GF-D8 (cell line): Measurements from ENCODE around the gene SLITRK5.

Experiments used
- DNase-seq: peaks from one replicate; lab custom pipeline; 2025; lab: John Stamatoyannopoulos, UW

Gene SLITRK5, protein sequence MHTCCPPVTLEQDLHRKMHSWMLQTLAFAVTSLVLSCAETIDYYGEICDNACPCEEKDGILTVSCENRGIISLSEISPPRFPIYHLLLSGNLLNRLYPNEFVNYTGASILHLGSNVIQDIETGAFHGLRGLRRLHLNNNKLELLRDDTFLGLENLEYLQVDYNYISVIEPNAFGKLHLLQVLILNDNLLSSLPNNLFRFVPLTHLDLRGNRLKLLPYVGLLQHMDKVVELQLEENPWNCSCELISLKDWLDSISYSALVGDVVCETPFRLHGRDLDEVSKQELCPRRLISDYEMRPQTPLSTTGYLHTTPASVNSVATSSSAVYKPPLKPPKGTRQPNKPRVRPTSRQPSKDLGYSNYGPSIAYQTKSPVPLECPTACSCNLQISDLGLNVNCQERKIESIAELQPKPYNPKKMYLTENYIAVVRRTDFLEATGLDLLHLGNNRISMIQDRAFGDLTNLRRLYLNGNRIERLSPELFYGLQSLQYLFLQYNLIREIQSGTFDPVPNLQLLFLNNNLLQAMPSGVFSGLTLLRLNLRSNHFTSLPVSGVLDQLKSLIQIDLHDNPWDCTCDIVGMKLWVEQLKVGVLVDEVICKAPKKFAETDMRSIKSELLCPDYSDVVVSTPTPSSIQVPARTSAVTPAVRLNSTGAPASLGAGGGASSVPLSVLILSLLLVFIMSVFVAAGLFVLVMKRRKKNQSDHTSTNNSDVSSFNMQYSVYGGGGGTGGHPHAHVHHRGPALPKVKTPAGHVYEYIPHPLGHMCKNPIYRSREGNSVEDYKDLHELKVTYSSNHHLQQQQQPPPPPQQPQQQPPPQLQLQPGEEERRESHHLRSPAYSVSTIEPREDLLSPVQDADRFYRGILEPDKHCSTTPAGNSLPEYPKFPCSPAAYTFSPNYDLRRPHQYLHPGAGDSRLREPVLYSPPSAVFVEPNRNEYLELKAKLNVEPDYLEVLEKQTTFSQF

DNA sequence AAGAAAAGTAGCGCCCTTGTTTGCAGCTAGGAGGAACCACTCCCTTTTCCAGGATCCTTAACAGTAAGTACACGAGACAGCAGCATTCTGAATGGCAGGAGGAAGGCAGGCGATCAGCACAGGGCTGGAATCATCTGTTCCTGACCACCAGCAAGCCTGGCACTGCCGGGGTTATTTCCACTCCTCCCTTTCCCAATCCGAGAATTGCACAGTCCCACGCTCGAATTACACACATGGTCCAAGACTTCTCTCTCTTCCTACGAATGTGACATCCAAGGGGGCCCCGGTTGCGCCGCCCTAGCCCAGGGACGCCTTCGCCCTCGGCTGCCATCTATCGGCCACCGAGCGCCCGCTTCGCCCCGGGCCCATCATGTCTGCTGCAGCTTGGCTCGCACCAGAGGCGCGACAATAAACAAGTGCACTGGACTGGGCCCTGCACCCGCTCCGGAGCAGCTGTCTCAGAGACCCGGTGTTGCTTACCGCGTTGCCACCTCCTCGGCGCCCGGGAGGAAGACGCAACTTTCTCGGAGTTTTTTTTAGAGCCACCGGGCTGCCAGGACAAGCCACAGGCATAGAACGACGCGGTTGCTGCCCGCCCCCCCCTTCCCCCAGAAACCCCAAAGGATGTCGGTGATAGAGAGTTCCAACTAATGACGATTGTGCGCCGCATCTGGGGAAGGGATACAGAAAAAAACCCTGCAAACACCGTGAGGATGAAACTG, at the start of gene SLITRK5:
Gene SLITRK5, plus strand, starts transcription at position 341 of the 722 bp plus-strand sequence. CDS start 4,018 bp downstream, outside the sequence.
- DNase-seq, result no peak

DNA sequence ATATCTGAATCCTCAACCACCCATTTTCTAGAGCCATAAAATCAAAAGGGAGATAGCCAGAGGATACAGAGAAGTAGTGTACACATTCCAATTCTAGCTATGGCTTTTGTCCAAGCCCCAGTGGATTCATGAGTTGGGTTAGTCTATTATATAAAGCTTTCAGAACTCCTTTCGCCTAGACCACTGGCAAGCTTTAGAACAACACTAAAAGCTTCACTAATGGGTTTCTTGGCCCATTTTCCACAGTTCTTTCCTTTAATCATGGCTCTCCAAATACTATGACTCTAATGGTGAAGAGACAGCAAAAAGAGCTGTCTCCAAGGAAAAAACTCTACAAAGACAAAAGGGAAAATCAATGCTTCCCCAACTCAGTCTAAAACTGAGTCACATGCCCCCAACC, 48.2 kb upstream of the SLITRK5 start:
- no peak for DNase-seq

DNA sequence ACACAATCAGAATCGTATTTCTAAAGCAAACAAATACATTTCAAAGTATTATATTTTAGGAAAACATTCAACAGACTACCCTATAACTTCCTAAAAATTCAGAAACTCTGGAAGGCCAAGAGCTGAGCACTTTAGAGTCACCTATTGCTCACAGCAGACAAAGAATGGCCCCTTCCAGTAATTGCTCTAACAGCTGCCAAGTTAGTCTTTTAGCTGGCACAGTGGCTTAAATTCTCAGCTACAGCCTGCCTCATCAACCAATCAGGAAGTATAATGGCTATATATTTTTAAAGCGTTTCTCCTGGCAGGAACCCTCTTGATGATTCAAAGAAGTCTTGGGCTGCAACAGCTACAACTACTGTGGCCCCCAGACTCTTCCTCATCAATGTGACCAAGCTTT, 14.9 kb upstream of the SLITRK5 start:
- DNase-seq, result no peak

DNA sequence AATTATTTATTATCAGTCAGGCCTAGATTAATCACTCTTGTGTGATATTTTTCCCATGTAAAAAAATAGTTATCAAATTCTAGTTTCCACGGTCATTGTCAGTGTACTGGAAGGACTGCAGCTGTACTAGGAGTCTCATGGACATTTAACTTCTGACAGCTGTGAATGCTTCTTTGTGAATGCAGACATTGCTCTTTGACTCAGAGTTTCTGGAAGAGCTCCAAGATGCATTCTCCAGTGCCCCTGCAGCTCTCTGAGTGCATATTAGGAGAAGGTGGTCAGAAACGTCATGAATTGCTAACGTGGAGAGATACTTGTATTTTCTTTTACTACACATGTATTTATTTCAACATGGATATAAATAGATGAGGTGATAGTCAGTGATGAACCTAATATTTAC, 9.7 kb upstream of the SLITRK5 start:
- DNase-seq, result no peak

DNA sequence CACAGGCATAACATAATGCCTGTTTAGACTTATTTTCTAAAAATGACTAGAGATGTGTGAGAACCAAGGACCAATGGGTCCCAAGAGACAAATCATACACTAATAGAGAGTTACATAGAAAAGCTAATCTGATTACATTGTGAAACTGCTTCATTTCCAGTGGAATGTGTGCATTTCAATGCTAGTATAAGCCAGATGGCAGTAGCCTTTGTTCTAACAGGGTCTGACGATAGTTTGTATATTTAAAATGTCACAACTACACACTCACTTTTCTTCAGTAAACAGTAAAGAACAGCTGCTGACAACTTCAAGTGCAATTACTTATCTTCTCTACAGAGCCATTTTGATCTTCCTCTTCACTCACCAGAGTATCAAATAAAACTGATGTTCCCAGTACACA, 4.3 kb upstream of the SLITRK5 start:
- DNase-seq, result no peak

DNA sequence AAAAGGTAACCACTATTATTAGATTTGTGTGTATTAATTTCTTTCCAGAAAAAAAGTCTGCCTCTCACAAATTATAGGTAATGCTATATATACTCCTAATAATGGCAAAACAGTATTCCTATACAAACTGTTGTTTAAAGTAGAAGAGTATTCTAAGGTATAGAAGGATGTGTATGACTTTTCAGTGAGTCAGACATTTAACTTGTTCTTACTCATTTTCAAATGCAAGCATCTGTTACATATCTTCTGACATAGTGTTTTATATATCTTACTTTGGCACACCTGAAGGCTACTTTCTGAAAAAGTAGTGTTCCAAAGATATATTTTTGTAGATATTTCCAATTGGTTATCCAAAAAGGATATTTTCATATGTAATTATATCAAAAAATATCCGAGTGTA, 3.5 kb upstream of the SLITRK5 start:
- no peak for DNase-seq

DNA sequence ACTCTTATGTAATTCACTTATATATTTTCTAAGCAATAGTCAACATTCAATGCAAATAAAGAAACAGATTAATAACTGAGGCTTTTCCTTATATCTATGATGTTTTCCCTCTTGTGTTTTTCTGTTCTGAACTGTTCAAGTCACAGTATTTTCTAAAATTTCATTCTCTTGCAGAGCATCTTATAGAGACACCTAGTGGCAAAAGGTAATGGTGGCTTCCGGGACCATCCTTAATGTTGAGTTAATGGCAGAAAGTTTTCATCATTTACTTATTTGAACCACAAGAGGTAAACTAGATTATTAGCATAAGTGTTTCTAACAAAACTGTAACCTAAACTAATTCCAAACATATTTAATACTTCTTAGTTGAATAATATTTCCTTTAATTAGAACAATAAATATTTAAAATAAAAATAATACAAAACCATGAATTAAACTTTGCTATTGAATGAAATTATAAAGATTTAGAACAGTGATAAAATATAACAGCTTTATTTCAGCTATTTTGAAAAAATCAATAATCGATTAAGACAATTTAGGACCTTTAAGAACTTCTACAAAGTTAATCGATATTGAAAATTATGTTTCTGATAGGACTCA, 1.7 kb upstream of the SLITRK5 start:
- DNase-seq, result no peak

DNA sequence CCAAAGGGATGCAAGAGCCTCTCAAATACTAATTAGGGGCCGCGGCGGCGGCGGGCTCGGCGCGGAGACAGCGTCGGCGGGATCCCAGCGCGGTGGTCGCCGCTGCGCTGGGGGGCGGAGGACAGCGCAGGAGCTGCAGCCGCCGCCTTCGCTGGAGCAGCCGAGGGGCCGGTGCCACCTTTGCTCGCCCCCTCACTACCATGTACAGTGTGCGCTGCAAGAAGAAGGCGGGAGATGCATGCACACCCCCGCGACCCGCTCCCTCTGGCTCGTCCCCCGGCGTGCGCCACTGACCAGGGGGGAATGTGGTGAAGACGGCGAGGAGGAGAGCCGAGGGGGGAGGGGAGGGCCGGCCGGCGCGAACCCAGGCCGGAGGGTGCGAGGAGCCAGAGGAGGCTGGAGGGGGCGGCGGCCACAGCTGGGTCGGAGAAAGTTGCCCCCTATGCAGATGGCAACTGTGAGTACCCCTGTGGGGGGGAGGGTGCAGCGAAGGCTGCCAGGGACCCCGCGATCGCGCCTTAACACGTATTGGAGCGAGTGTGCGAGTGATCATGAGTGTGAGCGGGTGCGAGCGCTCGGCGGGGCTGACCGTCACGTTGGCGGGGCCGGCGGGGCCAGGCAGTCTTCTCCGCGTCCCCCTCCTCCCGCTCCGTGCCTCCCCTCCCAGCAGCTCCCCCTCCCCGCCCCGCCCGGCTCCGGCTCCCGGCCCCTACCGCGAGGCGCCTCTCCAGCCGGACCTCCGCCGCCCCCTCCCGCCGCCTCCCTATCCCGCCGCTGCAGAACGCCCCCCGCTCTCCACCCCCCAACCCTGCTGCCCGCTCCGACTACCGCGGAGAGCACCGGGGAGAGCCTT, 808 bp downstream of the SLITRK5 start:
- DNase-seq, result no peak

DNA sequence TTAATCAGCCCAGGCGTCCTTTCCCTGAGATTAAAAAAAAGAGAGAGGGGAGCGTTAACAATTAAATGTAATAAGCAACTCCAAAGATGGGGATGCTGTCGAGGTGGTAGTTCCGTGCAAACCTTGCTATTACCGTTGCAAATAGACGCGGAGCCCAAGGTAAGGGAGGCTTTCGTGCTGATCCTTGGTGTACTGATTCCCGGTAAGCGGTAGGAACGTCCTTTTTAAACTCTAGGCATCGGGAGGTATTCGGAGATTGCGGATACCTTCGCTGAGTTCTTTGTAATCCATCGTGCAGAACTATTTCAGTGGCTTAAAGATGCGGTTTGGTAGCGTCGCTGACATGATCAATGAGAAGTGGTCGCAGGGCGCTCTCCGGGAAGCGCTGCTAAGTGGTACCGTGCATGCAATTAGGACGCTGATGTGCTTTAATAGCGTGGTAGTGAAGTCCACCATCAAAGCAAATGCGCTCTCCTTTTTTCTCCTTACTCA, 3.1 kb downstream of the SLITRK5 start:
- DNase-seq, result no peak

DNA sequence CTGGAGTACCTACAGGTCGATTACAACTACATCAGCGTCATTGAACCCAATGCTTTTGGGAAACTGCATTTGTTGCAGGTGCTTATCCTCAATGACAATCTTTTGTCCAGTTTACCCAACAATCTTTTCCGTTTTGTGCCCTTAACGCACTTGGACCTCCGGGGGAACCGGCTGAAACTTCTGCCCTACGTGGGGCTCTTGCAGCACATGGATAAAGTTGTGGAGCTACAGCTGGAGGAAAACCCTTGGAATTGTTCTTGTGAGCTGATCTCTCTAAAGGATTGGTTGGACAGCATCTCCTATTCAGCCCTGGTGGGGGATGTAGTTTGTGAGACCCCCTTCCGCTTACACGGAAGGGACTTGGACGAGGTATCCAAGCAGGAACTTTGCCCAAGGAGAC, 4.7 kb downstream of the SLITRK5 start:
- no peak for DNase-seq

DNA sequence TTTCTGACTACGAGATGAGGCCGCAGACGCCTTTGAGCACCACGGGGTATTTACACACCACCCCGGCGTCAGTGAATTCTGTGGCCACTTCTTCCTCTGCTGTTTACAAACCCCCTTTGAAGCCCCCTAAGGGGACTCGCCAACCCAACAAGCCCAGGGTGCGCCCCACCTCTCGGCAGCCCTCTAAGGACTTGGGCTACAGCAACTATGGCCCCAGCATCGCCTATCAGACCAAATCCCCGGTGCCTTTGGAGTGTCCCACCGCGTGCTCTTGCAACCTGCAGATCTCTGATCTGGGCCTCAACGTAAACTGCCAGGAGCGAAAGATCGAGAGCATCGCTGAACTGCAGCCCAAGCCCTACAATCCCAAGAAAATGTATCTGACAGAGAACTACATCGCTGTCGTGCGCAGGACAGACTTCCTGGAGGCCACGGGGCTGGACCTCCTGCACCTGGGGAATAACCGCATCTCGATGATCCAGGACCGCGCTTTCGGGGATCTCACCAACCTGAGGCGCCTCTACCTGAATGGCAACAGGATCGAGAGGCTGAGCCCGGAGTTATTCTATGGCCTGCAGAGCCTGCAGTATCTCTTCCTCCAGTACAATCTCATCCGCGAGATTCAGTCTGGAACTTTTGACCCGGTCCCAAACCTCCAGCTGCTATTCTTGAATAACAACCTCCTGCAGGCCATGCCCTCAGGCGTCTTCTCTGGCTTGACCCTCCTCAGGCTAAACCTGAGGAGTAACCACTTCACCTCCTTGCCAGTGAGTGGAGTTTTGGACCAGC, 5.3 kb downstream of the SLITRK5 start:
- no peak for DNase-seq

DNA sequence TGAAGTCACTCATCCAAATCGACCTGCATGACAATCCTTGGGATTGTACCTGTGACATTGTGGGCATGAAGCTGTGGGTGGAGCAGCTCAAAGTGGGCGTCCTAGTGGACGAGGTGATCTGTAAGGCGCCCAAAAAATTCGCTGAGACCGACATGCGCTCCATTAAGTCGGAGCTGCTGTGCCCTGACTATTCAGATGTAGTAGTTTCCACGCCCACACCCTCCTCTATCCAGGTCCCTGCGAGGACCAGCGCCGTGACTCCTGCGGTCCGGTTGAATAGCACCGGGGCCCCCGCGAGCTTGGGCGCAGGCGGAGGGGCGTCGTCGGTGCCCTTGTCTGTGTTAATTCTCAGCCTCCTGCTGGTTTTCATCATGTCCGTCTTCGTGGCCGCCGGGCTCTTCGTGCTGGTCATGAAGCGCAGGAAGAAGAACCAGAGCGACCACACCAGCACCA, 5.9 kb downstream of the SLITRK5 start:
- DNase-seq, result no peak

DNA sequence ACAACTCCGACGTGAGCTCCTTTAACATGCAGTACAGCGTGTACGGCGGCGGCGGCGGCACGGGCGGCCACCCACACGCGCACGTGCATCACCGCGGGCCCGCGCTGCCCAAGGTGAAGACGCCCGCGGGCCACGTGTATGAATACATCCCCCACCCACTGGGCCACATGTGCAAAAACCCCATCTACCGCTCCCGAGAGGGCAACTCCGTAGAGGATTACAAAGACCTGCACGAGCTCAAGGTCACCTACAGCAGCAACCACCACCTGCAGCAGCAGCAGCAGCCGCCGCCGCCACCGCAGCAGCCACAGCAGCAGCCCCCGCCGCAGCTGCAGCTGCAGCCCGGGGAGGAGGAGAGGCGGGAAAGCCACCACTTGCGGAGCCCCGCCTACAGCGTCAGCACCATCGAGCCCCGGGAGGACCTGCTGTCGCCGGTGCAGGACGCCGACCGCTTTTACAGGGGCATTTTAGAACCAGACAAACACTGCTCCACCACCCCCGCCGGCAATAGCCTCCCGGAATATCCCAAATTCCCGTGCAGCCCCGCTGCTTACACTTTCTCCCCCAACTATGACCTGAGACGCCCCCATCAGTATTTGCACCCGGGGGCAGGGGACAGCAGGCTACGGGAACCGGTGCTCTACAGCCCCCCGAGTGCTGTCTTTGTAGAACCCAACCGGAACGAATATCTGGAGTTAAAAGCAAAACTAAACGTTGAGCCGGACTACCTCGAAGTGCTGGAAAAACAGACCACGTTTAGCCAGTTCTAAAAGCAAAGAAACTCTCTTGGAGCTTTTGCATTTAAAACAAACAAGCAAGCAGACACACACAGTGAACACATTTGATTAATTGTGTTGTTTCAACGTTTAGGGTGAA, 6.6 kb downstream of the SLITRK5 start:
- no peak for DNase-seq

DNA sequence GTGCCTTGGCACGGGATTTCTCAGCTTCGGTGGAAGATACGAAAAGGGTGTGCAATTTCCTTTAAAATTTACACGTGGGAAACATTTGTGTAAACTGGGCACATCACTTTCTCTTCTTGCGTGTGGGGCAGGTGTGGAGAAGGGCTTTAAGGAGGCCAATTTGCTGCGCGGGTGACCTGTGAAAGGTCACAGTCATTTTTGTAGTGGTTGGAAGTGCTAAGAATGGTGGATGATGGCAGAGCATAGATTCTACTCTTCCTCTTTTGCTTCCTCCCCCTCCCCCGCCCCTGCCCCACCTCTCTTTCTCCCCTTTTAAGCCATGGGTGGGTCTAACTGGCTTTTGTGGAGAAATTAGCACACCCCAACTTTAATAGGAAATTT, 7.2 kb downstream of the SLITRK5 start:
- no peak for DNase-seq

DNA sequence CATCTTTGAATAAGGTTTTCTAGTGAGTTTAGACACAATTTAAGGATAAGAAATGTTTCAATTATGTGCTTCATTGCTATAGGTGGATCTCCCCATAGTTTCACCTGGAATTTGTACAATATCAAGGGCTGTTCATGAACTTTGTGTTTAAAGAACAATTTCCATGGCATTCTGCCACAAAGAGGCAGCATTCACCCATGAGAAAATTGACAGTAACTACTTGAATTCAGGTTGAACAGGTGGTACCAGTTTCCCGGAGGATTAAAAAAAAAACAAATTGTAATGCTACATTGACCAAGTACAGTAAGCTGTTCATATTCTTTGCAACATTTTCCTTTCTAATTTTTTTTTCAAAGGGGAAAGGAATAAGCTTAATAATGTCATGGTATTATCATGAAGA, 9.1 kb downstream of the SLITRK5 start:
- DNase-seq, result no peak

DNA sequence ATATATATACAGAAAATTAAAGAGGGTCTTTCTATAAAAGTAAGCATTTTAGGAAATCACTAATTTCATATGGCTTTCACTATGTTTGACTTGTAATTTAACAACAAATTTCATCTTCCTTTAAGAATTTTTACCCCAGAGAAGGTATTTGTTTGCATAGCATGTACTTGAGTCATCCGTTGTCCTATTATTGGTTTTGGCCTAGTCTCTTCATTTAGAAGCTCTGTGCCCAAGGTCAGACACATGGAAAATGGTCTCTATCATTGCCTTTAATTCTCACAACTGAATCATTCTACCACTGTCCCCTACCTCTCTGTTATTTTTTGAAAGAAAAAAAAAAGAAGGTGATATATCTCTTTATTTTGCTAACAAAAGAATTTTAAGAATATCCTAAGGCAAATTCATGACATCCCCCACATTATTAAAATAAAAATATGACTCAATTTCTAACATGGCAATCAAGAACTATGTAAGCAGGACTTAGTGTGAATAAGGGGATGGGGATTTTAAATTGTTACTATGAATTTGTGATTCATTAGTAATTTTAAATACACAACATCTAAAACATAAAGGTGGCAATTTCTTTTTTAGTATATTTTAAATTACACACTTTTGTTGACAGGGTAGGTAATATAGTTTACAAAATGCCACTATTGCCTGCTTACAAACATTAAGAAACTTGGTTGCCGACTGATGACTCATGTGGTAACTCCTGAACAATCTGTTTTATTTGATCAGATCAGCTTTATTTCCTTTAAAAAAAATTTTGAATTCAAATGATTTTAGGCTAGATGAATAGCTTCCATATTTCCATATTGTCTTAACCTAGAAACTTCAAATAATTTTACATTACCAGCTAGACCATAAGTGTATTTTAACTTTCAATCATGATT, 13.9 kb downstream of the SLITRK5 start:
- no peak for DNase-seq

DNA sequence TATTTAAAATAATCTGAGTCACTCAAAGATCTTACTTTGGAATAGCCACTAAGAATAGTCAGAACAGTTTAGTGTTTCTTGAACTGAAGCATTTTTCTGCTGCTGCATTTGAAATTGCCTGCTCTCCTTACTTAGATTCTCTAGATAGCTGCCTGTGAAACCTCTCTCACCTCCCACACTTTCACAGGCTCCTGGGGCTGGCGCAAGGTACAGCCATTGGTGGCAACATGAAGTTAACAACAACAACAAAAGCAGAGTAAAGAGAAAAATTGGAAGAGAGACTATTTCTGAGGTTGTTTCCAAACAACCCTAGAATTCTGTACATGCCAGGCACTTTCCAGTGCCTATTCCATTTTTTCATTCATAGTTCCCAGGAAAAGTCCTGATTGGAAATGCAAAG, 25.3 kb downstream of the SLITRK5 start:
- no peak for DNase-seq

DNA sequence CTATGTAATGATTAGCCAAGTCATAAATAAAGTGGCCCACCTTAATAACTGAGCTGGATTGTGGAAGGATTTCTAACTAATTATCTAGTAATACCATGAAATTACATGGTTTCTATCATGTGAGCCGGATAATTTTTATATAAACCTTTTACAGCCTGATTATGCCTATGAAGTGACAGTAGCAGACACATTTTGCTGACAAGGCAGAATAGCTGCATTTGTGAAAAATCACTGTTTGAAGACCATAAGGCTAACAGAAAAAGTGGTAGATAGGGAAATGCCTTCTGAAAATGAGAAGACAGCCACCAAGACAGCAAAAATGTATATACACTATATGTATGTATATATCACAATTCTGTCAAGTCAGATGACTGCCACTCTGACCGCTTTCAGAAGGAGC, 27.1 kb downstream of the SLITRK5 start:
- no peak for DNase-seq
